Measurements from ENCODE around the gene TMEM204.
A peak's percentile ranks its signal among the peaks of the same experiment; 100 is the strongest.

TMEM204 gene

GRCh38 chr16:1542533-1542932 is 9.1 kb downstream of the TMEM204 start:
- POLR2A ChIA-PET (ENCODE audit: low non-redundant PET) = no interaction called here
- peak overlapping the region; percentile 86 for H3K27ac ChIP-seq

GRCh38 chr16:1543085-1543896 is 9.8 kb downstream of the TMEM204 start:
- H3K27ac ChIP-seq = peak overlapping the region; percentile 86
- DNase-seq (ENCODE audit: low spot score) = peak; percentile 82
- ChIA-PET POLR2A (ENCODE audit: low non-redundant PET) (interaction anchor here (1.3 kb wide), 1 partner anchor 25 kb away, joined by 3 read pairs; no protein-coding TSS in a partner anchor), CTCF (interaction anchor here (0.6 to 0.7 kb wide), 2 partner anchors 11 to 36 kb away, joined by 3 to 7 read pairs; no protein-coding TSS in a partner anchor)
- TF ChIP-seq, protein P1, sequence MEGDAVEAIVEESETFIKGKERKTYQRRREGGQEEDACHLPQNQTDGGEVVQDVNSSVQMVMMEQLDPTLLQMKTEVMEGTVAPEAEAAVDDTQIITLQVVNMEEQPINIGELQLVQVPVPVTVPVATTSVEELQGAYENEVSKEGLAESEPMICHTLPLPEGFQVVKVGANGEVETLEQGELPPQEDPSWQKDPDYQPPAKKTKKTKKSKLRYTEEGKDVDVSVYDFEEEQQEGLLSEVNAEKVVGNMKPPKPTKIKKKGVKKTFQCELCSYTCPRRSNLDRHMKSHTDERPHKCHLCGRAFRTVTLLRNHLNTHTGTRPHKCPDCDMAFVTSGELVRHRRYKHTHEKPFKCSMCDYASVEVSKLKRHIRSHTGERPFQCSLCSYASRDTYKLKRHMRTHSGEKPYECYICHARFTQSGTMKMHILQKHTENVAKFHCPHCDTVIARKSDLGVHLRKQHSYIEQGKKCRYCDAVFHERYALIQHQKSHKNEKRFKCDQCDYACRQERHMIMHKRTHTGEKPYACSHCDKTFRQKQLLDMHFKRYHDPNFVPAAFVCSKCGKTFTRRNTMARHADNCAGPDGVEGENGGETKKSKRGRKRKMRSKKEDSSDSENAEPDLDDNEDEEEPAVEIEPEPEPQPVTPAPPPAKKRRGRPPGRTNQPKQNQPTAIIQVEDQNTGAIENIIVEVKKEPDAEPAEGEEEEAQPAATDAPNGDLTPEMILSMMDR (conservative IDR thresholded peaks at IDR 0.05; ENCODE audit: low read depth) = no peak

More at GRCh38 chr16:1542533-1542932, 9.1 kb downstream of the TMEM204 start:
- CTCF ChIA-PET = interaction anchor here (0.6 to 0.7 kb wide), 3 partner anchors 26 to 866 kb away, joined by 3 to 7 read pairs (median 3); no protein-coding TSS in a partner anchor
- TF ChIP-seq, protein P1 (conservative IDR thresholded peaks at IDR 0.05; ENCODE audit: low read depth) = no peak
- no peak for DNase-seq (ENCODE audit: low spot score)

- peak overlapping the region; percentile 86 for H3K27ac ChIP-seq
- ChIA-PET POLR2A (ENCODE audit: low non-redundant PET) (no interaction called here), CTCF (interaction anchor here (0.6 kb wide), 1 partner anchor 270 kb away, joined by 4 read pairs; no protein-coding TSS in a partner anchor)
- DNase-seq (ENCODE audit: low spot score) = no peak
- TF ChIP-seq, protein P1 (conservative IDR thresholded peaks at IDR 0.05; ENCODE audit: low read depth) = no peak
These were observed 11.9 kb downstream of the TMEM204 start for GRCh38 chr16:1545044-1546040.

- TF ChIP-seq, protein P1 (conservative IDR thresholded peaks at IDR 0.05; ENCODE audit: low read depth) = no peak
- H3K27ac ChIP-seq = peak overlapping the region; percentile 86; the same call in 1 of the 2 replicates
- POLR2A ChIA-PET (ENCODE audit: low non-redundant PET) = no interaction called here
- no peak for DNase-seq (ENCODE audit: low spot score)
- CTCF ChIA-PET = no interaction called here
These were observed 13.0 kb downstream of the TMEM204 start for GRCh38 chr16:1546430-1546829.

DNA sequence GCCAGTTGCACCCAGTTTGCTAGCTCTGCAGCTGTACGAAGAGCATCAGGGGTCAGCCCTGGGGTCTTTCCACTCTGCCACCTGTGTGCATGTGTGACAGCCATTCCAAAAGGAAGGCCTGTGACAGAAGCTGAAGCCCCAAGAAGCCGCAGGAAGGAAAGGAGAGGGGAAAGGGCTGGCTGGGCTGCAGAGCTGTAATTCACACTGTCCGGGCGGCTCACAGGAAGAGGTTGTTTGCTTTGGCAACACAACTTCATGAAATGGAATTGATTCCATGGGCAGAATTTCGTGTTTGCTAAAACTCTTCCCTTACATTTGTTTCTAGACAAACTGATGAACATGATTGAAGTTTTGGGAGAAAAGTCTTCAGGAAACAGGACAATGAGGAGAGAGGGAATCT is 14.8 kb downstream of the TMEM204 start:
- TF ChIP-seq, protein P1 (conservative IDR thresholded peaks at IDR 0.05; ENCODE audit: low read depth) = no peak
- peak overlapping the region; percentile 28; the same call in 1 of the 2 replicates for H3K27ac ChIP-seq
- POLR2A ChIA-PET (ENCODE audit: low non-redundant PET) = no interaction called here
- CTCF ChIA-PET = no interaction called here
- no peak for DNase-seq (ENCODE audit: low spot score)

DNA sequence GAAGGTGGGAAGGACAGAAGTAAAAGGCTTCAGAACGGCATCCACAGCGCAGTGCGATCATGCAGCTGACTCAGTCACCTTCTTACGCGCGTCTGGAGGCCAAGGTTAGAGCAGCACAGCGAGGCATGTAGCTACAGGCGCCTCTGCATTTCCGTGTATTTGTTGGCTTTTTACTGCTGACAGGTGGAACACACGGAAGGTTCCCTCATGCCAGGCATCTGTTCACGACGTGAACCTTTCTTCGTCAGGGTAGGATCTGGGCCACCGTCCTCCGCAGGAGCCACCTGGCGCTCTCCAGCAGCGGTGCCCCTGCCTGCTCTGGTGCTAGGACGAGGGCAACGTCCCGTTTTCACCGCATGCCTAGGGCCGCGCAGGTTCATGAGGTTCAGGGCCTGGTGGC is 15.3 kb downstream of the TMEM204 start:
- ChIA-PET CTCF (no interaction called here), POLR2A (ENCODE audit: low non-redundant PET) (no interaction called here)
- H3K27ac ChIP-seq = peak overlapping the region; percentile 28
- DNase-seq (ENCODE audit: low spot score) = peak; percentile 45
- TF ChIP-seq, protein P1 (conservative IDR thresholded peaks at IDR 0.05; ENCODE audit: low read depth) = no peak

Data from RWPE1 (cell line).